ENCODE data around the gene HSDL2. TPM values are rescaled to one million over a fixed set of nuclear protein-coding genes. Genes with fewer than 3 reads are reported as not detected.
A peak's percentile ranks its signal among the peaks of the same experiment; 100 is the strongest.
"Not testable (repeated sequence)": the region's sequence is repeated elsewhere in the genome, so short reads cannot be mapped to it uniquely, and the experiment has no call there.

Gene HSDL2
- total RNA-seq, 1 donor from 2014 or later: 26.5 TPM

GRCh38 chr9:112354081-112354743 is 25.7 kb upstream of the HSDL2 start:
- H3K9me3 Mint-ChIP-seq: no peaks in the 10 kb centered on the region
- H3K27me3 Mint-ChIP-seq (ENCODE audit: low read depth): no peaks in the 10 kb centered on the region
- no peaks in the 10 kb centered on the region for H3K36me3 Mint-ChIP-seq
- no peak overlapping the region for H3K4me3 Mint-ChIP-seq
- TF ChIP-seq CTCF (IDR thresholded peaks at IDR 0.05; ENCODE audit: unreplicated experiment): no peak
- DNase-seq (ENCODE audit: low spot score in 2 of 2, unreplicated experiment in 2 of 2): no peak
- H3K4me1 Mint-ChIP-seq: peaks cover 16% of the 10 kb centered on the region
- H3K27ac Mint-ChIP-seq: no peak overlapping the region

GRCh38 chr9:112355427-112355897 is 24.4 kb upstream of the HSDL2 start:
- Mint-ChIP-seq H3K27me3 (ENCODE audit: low read depth) (no peaks in the 10 kb centered on the region), H3K9me3 (no peaks in the 10 kb centered on the region), H3K27ac (peak overlapping the region; percentile 28), H3K4me1 (peaks cover 16% of the 10 kb centered on the region), H3K36me3 (no peaks in the 10 kb centered on the region), H3K4me3 (no peak overlapping the region)
- no peak for TF ChIP-seq CTCF (IDR thresholded peaks at IDR 0.05; ENCODE audit: unreplicated experiment)
- no peak for DNase-seq (ENCODE audit: low spot score in 2 of 2, unreplicated experiment in 2 of 2)

GRCh38 chr9:112360047-112360804 is 19.7 kb upstream of the HSDL2 start:
- no peaks in the 10 kb centered on the region for H3K36me3 Mint-ChIP-seq
- H3K27ac Mint-ChIP-seq: no peak overlapping the region
- peaks cover 5% of the 10 kb centered on the region for H3K9me3 Mint-ChIP-seq
- peaks cover 2% of the 10 kb centered on the region for H3K4me1 Mint-ChIP-seq
- no peaks in the 10 kb centered on the region for H3K27me3 Mint-ChIP-seq (ENCODE audit: low read depth)
- no peak for TF ChIP-seq CTCF (IDR thresholded peaks at IDR 0.05; ENCODE audit: unreplicated experiment)
- no peak for DNase-seq (ENCODE audit: low spot score in 2 of 2, unreplicated experiment in 2 of 2)
- no peak overlapping the region for H3K4me3 Mint-ChIP-seq

- peaks cover 5% of the 10 kb centered on the region for H3K36me3 Mint-ChIP-seq
- DNase-seq (ENCODE audit: low spot score in 2 of 2, unreplicated experiment in 2 of 2): no peak
- TF ChIP-seq CTCF (IDR thresholded peaks at IDR 0.05; ENCODE audit: unreplicated experiment): peak; percentile 88
Measured at GRCh38 chr9:112361601-112362000, 18.3 kb upstream of the HSDL2 start.

GRCh38 chr9:112364761-112365160 is 15.1 kb upstream of the HSDL2 start:
- no peak for DNase-seq (ENCODE audit: low spot score in 2 of 2, unreplicated experiment in 2 of 2)
- peaks cover 30% of the 10 kb centered on the region for H3K9me3 Mint-ChIP-seq
- H3K4me1 Mint-ChIP-seq: no peaks in the 10 kb centered on the region
- TF ChIP-seq CTCF (IDR thresholded peaks at IDR 0.05; ENCODE audit: unreplicated experiment): no peak
- no peaks in the 10 kb centered on the region for H3K27me3 Mint-ChIP-seq (ENCODE audit: low read depth)
- no peak overlapping the region for H3K4me3 Mint-ChIP-seq
- peaks cover 17% of the 10 kb centered on the region for H3K36me3 Mint-ChIP-seq
- no peak overlapping the region for H3K27ac Mint-ChIP-seq

More at GRCh38 chr9:112361601-112362000, 18.3 kb upstream of the HSDL2 start:
- Mint-ChIP-seq H3K27me3 (ENCODE audit: low read depth) (no peaks in the 10 kb centered on the region), H3K4me1 (no peaks in the 10 kb centered on the region), H3K27ac (no peak overlapping the region), H3K9me3 (peaks cover 11% of the 10 kb centered on the region), H3K4me3 (no peak overlapping the region)

- H3K9me3 Mint-ChIP-seq: peaks cover 34% of the 10 kb centered on the region
- peaks cover 20% of the 10 kb centered on the region for H3K36me3 Mint-ChIP-seq
- not testable (repeated sequence) for H3K4me1 Mint-ChIP-seq; H3K4me3 Mint-ChIP-seq; DNase-seq (ENCODE audit: low spot score in 2 of 2, unreplicated experiment in 2 of 2); H3K27me3 Mint-ChIP-seq (ENCODE audit: low read depth); H3K27ac Mint-ChIP-seq
Measured at GRCh38 chr9:112365257-112365656, 14.7 kb upstream of the HSDL2 start.
